ENCODE measurements around the gene PINK1.

Gene PINK1

DNA sequence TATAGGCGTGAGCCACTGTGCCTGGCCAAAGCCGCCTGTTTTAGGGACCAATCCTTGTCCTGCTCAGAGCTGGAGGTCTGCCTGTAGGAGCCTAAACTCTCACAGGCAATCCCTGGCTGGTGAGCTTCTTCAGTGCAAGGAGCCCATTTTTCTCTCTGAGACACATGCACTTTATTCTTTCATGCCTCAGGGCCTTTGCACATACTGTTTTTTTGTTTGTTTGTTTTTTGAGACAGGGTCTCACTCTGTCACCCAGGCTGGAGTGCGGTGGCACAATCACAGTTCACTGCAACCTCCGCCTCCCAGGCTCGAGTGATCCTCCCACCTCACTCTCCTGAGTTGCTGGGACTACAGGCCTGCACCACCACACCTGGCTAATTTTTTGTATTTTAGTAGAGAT, 21.6 kb upstream of the PINK1 start:
- no peak for DNase-seq

DNA sequence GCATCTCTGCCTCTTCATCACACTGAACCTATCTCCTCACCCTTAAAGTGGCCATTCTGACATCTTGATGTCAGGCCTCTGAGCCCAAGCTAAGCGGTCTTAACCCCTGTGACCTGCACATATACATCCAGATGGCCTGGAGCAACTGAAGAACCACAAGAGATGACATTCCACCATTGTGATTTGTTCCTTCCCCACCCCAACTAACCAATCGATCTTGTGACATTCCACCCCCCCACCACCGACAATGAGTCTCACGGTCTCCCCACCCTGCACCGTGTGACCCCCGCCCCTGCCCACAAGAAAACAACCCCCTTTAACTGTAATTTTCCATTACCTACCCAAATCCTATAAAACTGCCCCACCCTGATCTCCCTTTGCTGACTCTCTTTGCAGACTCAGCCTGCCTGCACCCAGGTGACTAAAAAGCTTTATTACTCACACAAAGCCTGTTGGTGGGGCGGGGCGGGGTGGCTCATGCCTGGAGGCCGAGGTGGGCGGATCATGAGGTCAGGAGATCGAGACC, 21.0 kb upstream of the PINK1 start:
- no peak for DNase-seq

DNA sequence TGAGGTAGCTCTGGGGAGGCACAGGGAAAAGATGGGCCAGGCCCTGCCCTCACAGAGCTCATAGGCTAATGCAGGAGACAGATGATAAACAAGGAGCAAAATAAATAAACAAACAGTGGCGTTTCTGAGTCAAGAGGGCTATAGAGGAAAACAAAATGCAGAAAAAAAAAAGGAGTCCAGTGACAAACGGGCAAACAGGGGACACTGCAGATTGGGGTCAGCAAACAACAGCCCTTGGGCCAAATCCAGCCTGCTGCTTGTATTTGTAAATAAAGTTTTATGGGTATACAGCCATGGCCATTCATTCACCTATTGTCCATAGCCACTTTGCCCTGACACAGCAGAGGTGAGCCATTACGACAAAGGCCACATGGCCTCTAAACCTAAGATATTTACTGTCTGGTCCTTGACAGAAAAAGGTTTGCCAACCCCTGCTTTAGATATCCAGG, 19.1 kb upstream of the PINK1 start:
- DNase-seq: no peak

DNA sequence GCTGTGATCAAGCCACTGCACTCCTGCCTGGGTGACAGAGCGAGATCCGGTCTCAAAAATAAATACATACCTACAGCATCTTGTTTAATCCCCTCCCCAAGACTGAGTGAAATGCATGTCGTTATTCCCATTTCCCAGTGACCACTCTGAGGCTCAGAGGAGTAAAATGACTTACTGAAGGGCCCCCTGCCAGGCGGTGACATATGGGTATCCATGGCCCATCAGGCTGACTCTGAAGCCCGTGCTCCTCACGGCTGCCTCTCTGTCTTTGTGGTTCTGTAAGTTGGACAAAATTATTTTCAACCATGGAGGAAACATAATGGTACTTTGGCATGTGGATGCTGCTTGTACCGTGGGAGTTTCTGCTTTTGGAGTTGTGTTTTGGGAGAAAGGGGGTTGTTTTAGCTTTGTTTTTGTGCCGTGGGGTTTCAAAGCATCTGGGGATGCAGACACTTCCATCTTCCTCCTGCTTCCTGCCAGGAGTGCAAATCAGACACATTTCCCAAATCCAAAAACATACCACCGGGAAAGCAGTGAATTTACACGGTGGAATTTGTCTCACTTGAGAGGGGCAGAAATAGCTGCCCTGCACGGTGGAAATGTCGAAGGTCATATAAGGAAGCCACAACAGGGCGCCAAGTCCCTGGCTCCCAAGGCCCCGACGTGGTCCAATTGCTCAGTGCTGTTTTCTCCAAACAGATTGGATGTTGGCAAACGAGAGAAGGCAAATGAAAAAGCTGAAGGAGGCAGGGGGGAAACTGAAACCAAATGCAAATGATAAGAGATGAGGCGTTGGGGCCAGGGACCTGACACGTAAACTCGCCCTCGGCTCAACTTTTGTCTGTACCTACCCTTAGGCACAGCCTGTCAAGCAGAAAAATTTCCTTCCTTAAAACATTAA, 17.1 kb upstream of the PINK1 start:
- DNase-seq: no peak

DNA sequence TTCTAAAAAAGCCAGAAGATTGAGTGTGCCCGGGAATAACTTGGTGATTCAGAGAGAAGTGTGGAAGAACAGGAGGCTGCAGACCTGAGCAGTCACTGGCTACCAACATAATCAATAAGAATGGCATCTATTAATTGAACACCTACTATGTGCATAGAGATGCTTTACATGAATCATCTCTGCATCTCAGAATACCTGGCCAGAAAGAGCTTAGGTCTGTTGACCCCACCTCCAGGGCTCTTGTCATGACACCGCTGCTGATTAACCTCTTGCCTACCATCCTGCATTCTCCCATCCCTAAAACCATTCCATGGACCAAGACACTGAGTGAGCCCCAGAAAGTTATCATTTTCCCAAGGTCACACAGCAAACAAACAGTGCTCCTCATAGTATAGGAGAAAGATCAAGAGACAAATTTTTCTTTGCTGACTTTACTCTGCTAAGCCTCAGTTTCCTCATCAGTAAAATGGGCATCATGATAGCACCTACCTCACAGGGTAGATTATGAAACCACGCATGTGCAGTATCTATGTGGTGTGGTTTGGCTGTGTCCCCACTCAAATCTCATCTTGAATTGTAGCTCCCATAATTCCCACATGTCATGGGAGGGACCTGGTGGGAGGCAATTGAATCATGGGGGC, 16.3 kb upstream of the PINK1 start:
- no peak for DNase-seq

DNA sequence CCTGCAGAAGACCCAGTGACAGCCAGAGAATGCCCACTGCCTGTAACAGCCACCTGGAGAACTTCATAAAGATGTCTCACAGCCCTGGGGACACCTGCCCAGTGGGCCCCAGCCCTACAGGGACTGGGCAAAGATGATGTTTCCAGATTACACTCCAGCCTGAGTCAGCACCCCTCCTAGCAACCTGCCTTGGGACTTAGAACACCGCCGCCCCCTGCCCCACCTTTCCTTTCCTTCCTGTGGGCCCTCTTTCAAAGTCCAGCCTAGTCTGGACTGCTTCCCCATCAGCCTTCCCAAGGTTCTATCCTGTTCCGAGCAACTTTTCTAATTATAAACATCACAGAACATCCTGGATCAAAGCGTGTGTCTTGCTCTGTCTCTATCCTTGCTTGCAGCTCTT, 14.7 kb upstream of the PINK1 start:
- DNase-seq: no peak

DNA sequence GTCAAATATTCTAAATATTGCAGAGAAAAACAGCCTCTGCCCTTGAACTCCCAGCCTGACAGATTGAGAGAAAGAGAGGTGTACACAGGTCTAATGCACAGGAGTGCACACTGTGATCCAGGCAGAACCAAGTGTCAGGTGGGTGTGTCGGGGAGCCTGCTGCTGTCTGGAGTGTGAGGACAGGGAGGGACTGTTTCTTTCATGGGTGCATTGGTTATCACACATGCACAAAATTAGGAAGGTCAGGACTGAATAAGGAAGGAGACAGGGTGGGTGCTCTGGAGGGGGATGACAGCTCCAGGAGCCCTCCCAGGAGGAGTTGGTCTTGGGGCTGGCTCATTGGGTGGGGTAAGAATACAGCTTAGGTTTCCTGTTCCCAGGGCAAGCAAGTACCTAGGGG, 13.3 kb upstream of the PINK1 start:
- DNase-seq: no peak

DNA sequence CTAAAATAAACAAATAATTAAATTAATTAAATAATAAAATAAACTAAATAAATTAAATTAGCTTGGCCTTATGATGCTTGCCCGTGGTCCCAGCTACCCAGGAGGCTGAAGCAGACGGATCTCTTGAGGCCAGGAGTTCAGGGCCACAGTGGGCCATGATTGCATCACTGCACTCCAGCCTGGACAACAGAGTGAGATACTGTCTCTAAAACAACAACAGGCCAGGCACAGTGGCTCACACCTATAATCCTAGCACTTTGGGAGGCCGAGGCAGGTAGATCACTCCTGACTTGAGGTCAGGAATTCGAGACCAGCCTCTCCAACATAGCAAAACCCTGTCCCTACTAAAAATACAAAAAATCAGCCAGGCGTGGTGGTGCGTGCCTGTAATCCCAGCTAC, 12.2 kb upstream of the PINK1 start:
- no peak for DNase-seq

DNA sequence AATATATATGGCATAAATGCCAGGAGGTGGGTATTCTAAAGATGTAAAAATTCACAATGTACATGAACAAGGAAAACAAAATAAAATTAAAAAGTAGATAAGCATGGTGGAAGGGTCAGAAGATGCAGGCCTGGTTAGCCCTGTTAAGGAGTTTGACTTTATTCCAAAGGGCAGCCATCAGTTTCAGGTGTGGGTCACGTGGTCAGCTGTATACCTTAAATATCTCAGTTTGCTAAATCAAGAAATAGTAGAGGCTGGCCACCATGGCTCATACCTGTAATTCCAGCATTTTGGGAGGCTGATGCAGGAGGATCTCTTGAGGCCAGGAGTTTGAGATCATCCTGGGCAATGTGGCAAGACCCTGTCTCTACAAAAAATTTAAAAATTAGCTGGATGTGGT, 8.5 kb upstream of the PINK1 start:
- no peak for DNase-seq

DNA sequence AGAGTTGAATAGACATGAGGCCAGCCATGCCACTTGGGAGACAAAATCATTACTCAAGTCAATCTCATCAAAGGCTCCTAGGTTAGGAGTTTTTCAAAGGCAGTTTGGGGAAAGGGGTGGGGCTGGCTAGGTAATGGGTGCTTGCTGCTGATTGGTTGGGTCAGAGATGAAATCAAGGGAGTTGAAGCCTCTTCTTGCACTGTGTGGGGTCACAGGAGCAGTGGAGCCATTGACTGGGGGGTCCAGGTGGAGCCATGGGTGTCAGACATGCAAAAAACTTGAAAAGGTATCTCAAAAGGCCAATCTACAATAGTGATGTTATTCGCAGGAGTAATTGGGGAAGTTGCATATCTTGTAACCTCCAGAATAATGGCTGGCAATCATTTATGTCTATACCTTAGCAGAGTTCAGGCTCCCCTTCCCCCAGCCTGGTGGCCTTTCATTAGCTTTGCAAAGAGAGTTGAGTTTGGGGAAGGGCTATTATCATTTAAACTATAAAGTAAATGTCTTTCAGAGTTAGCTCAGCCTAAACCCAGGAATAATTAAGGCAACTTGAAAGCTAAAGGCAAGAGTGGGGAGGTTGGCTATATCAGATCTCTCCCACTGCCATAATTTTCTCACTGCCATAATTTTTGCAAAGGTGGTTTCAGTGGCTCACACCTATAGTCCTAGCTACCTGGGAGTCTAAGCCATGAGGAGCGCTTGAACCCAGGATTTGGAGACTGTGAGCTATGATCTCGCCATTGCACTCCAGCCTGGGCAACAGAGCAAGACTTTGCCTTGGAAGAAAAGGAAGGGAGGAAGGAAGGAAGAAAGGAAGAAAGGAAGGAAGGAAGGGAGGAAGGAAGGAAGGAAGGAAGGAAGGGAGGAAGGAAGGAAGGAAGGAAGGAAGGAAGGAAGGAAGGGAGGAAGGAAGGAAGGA, 7.8 kb upstream of the PINK1 start:
- no peak for DNase-seq

DNA sequence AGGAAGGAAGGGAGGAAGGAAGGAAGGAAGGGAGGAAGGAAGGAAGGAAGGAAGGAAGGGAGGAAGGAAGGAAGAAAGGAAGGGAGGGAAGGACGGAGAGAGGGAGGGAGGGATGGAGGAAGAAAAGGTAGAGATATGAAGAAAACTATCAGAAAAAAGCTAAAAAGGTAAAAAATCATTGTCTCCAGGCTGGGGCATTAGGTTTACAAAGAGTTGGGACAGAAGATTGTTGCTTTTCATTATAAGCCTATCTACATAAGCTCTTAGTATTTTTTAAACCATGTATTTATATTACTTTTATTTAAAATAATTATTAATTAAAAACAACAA, 7.2 kb upstream of the PINK1 start:
- no peak for DNase-seq

DNA sequence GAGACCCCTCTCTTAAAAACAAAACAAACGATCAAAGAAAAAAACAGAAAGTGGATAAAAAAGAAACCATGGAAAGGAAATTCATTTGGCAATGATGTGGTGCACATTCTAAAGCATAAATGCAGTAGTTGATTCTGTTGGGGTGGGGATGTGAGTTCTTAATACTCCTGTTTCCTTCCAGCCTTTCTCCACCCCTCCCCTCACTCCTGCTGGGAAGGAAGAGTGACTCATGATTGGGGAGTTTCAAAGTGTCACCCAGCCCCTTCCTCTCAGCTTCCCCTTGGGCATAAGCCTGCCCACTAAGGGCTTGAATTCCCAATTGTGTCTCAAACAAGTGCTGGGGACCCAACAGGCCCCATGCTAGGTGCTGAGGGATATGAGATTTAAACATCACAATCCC, 6.7 kb upstream of the PINK1 start:
- no peak for DNase-seq

DNA sequence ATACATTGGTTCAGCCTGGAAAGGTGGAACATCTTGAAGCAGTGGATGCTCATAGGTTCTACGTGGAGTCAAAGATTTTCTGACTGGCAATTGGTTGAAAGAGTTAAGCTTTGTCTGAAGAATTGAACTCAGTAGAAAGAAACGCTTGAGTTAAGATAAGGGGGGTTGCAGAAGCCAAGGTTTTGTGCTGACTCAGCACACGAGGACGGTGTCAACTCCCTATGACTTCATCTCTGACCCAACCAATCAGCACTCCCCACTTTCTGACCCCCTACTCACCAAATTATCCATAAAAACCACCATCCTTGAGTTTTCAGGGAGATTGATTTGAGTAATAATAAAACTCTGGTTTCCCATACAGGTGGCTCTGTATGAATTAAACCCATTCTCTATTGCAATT, 2.5 kb upstream of the PINK1 start:
- no peak for DNase-seq

DNA sequence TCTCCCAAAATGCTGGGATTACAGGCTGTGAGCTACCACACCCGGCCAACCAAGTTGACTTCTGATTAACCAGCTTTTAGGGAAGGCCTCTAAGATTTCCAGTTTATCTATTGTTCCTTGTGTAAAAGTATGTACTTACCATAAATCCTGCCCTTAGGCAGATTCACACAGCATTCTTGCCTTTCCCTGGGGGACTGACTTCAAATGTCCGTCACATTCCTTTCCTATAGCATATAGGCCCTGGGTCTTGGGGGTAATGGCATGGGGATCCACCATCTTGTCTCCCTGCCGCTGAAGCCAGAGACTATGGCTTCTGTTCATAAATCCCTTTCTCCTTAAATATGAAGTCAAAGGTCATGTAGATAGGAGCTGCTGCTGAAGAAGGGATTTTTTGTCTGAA, 872 bp upstream of the PINK1 start:
- no peak for DNase-seq

DNA sequence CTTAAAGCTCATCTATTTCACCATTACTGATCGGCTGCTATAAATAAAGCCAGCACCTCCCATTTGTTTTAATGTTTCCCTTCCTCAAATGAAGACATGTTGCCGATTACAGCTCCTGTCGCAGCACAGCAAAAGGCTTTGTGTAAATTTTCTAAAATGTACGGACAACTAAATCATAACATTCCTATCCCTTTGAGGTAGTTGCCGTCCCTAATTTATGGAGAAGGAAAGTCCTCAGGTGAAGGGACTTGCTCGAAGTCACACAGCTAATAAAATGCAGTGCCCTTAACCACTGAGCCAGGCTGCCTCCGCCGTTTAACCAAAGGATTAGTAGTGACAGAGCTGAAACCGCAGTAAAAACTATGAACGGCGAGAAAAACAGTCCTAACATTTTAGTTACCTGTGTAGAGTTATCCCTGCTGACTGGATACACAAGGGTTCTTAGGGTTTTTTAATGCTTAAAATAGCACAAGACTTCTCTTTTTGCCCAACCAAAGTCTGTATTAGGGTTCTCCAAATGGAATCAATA, 871 bp downstream of the PINK1 start:
- DNase-seq: peak; percentile 15

DNA sequence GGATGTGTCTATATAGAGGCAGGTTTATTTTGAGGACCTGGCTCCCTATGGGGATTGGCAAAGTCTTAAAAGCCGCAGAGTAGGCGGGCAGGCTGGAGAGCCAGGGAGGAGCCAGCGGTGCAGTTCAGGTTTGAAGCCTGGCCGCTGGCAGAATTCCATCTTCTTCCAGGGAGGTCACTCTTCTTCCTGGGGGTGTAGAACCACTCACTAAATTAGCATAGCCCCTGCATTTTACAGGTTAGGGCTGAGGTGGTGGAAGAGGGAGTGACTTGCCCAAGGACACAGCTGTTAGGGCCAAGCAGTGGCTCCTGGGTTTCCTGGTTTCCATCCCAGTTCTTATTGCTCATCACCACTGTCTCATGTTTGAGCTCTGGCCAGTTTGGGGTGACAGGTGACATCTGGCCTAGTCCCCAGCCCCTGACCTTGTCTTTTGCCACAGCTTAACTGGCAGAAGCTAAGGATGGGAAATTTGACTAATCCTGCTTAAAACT, 1.4 kb downstream of the PINK1 start:
- no peak for DNase-seq

DNA sequence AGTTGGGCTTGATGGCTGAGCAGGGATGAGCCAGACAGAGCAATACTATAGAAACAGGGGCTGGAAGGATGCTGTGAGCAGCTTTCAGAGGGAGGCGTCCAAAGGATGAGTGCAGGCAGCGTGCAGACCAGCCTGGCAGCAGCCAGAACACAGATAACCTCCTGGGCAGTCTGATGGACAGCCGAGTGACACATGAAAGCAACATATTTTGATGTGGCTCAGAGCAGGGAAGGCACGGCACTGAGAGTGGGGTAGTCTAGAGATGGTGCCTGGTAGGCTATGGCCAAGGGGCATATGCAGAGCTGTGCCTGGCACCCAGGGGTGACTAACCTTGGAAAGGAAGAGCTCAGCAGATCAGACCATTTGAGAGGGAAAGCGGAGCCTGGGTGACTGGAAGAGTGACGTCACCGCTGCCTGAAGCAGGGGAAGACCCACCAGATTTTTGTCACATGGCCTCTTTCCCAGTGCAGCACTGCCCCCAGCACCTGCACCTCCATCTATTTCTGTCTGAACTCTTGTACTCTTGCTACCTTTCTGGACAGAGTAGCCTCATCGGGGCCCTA, 3.6 kb downstream of the PINK1 start:
- DNase-seq: no peak

DNA sequence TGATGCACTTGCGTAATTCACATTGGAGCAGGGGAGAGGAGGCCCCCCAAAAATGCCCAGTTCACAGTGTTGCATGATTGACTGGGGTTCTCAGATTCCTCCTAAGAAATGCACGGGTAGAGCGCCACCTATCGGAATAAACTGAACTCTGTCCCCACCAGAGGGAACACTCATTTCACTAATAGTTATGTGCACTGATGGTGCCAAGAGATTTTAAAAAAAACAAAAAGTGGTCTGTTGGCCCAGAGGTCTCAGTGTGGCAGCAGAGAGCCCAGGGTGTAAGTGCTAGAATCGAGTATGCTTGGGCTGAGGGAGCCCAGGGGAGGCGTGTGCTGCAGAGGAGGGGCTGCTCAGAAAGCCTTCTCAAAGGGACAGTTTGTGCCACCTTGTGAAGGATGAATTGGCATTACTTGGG, 6.9 kb downstream of the PINK1 start:
- DNase-seq: peak; percentile 64

DNA sequence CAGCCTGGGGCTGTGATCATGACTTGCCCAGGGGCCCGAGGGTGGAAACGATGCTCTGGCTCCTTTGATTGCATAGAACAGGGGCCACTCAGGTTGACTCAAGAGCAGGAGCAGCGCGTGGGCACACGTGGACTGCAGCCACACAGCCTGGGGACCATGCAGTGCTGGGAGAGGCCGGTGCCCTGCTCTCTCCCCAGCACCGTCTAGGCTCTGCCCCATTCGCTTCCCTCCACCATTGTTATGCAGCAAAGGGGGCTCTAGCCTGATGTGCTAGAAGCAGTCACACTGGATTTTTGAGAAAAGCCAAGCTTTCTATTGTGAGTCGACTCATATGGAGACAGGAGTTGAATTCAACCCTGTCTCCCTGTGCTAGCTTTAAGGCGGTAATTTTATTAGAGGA, 8.7 kb downstream of the PINK1 start:
- DNase-seq: no peak

DNA sequence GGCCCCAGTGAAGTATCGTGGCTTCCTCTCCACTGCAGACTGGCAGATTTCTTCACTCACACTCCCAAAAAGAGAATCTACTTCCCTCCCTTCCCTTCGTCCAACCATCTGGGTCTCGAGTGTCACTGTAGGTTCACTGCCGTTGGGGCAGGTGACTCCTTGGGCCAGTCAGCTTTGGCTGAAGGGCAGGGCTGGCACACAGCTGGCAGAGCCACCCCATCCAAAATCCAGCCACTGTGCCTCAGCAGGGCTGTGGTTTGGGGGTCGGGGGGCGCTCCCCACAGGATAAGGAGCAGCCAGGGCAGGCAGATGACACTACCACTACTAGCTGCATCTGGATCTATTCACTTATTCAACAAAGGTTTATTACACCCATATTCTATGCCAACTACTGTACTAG, 9.8 kb downstream of the PINK1 start:
- DNase-seq: no peak

DNA sequence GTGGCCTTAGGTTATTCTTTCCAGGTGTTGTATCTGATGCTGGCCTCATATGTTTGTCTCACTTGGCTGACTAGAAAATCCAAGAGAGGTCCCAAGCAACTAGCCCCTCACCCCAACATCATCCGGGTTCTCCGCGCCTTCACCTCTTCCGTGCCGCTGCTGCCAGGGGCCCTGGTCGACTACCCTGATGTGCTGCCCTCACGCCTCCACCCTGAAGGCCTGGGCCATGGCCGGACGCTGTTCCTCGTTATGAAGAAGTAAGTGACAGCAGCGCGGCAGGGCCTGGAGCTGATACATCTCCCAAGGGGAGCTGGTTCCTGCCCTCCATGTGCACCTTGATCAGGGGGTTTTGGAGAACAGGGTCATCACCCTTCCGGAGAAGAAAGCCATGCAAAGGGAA, 11.2 kb downstream of the PINK1 start:
- no peak for DNase-seq

DNA sequence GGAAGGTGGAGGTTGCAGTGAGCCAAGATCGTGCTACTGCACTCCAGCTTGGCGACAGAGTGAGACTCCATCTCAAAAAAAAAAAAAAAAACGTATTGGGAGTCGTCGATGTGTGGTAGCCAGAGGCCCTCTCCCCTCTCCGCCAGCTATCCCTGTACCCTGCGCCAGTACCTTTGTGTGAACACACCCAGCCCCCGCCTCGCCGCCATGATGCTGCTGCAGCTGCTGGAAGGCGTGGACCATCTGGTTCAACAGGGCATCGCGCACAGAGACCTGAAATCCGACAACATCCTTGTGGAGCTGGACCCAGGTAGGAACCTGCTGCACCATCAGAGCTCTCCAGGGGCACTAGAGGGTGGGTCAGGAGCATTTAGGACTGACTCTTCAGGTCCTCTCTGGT, 12.2 kb downstream of the PINK1 start:
- no peak for DNase-seq

DNA sequence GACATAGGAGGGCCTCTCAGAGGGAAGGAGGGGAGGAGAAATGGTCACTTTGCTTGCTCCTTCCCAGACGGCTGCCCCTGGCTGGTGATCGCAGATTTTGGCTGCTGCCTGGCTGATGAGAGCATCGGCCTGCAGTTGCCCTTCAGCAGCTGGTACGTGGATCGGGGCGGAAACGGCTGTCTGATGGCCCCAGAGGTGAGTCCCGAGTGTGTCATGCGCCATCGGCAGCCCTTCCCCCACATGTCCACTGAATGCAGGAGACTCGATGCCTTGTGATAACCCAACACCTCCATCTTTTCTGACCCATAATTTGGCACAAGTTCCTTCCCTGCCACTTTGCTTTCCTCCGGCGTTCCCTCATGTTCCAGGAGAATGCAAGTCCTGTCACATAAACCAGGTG, 15.2 kb downstream of the PINK1 start:
- no peak for DNase-seq
